ENCODE measurements around the gene RAB11FIP5.
"Not testable (repeated sequence)": the region's sequence is repeated elsewhere in the genome, so short reads cannot be mapped to it uniquely, and the experiment has no call there.

The RAB11FIP5 gene

GRCh38 chr2:73069041-73069854 is 43.5 kb downstream of the RAB11FIP5 start:
- Histone ChIP-seq H3K9me3 (ENCODE audit: control insufficient read depth, low read length) (no peaks in the 10 kb centered on the region), H3K4me1 (peaks cover 22% of the 10 kb centered on the region), H3K4me3 (ENCODE audit: low read depth, low read length) (no peak overlapping the region), H3K27me3 (ENCODE audit: control insufficient read depth, insufficient read depth, low read length) (no peaks in the 10 kb centered on the region), H3K27ac (no peak overlapping the region), H3K36me3 (ENCODE audit: control insufficient read depth, insufficient read depth, low read length) (no peaks in the 10 kb centered on the region), H3K79me2 (peaks cover 2% of the 10 kb centered on the region), H3K9ac (no peak overlapping the region), H2AFZ (no peak overlapping the region), H3K4me2 (ENCODE audit: low read length) (peak overlapping the region; percentile 99)
- TF ChIP-seq CTCF (IDR thresholded peaks at IDR 0.05) = no peak

DNA sequence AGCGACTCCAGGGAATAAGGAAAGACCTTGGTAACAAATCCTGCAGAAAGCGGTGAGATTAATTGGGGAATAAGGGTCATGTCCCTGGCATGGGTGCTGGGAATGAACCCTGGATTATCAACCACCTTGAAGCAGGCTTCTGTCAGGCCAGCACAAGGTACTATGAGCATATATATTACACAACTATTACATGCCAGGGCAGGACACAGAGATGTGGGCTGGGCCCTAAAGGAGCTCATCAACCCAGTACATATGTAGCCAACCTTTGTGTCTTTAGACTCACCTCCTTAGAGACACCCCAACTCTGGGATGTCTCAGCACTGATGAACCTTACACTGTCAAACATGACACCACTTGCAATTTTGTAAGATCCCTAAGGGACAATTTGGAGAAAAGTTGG is 44.6 kb downstream of the RAB11FIP5 start:
- TF ChIP-seq CTCF (IDR thresholded peaks at IDR 0.05) = no peak
- Histone ChIP-seq H2AFZ (no peak overlapping the region), H3K36me3 (ENCODE audit: control insufficient read depth, insufficient read depth, low read length) (no peaks in the 10 kb centered on the region), H3K4me2 (ENCODE audit: low read length) (no peak overlapping the region), H3K4me1 (peaks cover 17% of the 10 kb centered on the region), H3K79me2 (peaks cover 2% of the 10 kb centered on the region), H3K27ac (no peak overlapping the region), H3K4me3 (ENCODE audit: low read depth, low read length) (no peak overlapping the region), H3K9me3 (ENCODE audit: control insufficient read depth, low read length) (no peaks in the 10 kb centered on the region), H3K27me3 (ENCODE audit: control insufficient read depth, insufficient read depth, low read length) (no peaks in the 10 kb centered on the region), H3K9ac (no peak overlapping the region)

- H3K79me2 ChIP-seq = peaks cover 2% of the 10 kb centered on the region
- H3K27me3 ChIP-seq (ENCODE audit: control insufficient read depth, insufficient read depth, low read length) = no peaks in the 10 kb centered on the region
- H3K9me3 ChIP-seq (ENCODE audit: control insufficient read depth, low read length) = no peaks in the 10 kb centered on the region
- no peak for TF ChIP-seq CTCF (IDR thresholded peaks at IDR 0.05)
- no peak overlapping the region for H3K4me3 ChIP-seq (ENCODE audit: low read depth, low read length)
- no peak overlapping the region for H2AFZ ChIP-seq
- H3K9ac ChIP-seq = no peak overlapping the region
- peaks cover 12% of the 10 kb centered on the region for H3K4me1 ChIP-seq
- H3K27ac ChIP-seq = no peak overlapping the region
- H3K4me2 ChIP-seq (ENCODE audit: low read length) = no peak overlapping the region
- no peaks in the 10 kb centered on the region for H3K36me3 ChIP-seq (ENCODE audit: control insufficient read depth, insufficient read depth, low read length)
Measured at GRCh38 chr2:73067043-73067442, 45.7 kb downstream of the RAB11FIP5 start.

GRCh38 chr2:73065070-73065469 is 47.7 kb downstream of the RAB11FIP5 start:
- H3K4me1 ChIP-seq; H3K4me2 ChIP-seq (ENCODE audit: low read length); H3K27ac ChIP-seq; H2AFZ ChIP-seq; H3K4me3 ChIP-seq (ENCODE audit: low read depth, low read length); H3K36me3 ChIP-seq (ENCODE audit: control insufficient read depth, insufficient read depth, low read length); H3K79me2 ChIP-seq; H3K27me3 ChIP-seq (ENCODE audit: control insufficient read depth, insufficient read depth, low read length); H3K9me3 ChIP-seq (ENCODE audit: control insufficient read depth, low read length); H3K9ac ChIP-seq: not testable (repeated sequence)

DNA sequence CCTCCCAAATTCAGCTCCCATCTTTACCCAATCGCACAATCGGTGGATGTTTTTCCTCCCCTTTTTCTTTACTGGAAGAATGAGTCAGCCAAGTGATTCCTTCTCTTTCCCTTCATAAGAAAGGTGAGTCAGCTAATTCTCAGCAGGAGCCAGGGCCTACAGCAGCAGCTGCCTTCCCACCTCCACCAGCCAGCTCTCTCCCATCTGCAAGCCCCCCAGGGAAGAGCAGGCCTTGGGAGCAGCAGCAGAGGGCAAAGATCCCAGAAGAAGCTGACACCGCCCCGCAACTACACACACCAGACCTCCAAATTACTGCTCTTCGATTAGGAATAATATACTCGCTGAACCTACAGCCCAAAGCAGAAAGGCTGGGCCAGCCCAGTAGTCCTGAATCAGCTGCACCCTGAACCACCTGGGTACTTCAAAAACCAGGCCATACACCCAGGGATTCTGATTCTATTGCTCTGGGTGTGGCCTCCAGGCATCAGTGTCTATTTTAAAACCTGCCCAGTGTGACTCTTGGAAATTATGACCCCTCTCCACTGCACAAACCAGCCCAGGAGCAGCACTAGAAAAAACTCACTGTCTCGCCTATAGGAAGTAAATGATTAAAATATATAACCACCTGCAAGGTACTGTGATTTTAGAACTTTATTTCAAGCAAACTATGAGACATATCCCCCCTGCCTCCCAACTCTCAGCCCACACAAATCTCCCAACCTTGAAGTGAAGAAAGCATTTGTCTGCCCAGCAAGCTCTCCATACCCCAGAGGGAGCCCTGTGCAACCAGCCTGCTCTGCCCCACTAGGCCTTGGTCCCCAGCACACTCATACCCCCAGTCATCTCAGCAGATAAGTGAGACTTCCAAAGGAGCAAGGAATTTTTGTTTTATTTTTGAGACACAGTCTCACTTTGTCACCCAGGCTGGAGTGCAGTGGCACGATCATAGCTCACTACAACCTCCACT is 48.6 kb downstream of the RAB11FIP5 start:
- Histone ChIP-seq H3K36me3 (ENCODE audit: control insufficient read depth, insufficient read depth, low read length) (no peaks in the 10 kb centered on the region), H3K4me3 (ENCODE audit: low read depth, low read length) (no peak overlapping the region), H2AFZ (no peak overlapping the region), H3K27me3 (ENCODE audit: control insufficient read depth, insufficient read depth, low read length) (no peaks in the 10 kb centered on the region), H3K27ac (no peak overlapping the region), H3K9me3 (ENCODE audit: control insufficient read depth, low read length) (no peaks in the 10 kb centered on the region), H3K79me2 (peaks cover 7% of the 10 kb centered on the region), H3K4me2 (ENCODE audit: low read length) (no peak overlapping the region), H3K4me1 (peaks cover under 1% of the 10 kb centered on the region), H3K9ac (no peak overlapping the region)
- no peak for TF ChIP-seq CTCF (IDR thresholded peaks at IDR 0.05)
